Superior temporal gyrus (tissue), 1 donor: ENCODE data around the gene C8G.

Source experiments
- DNase-seq: peaks from one replicate; pipeline ENCODE4 v3.0.0-alpha.2; 2016; ENCODE audit errors: extremely low spot score

The C8G gene

GRCh38 chr9:136953771-136954269, 8.8 kb downstream of the C8G start:
- no peak for DNase-seq

GRCh38 chr9:136954270-136955083, 9.4 kb downstream of the C8G start:
- no peak for DNase-seq

GRCh38 chr9:136955202-136955942, 10.3 kb downstream of the C8G start:
- DNase-seq = no peak

GRCh38 chr9:136955943-136956335, 10.9 kb downstream of the C8G start:
- DNase-seq = no peak

- no peak for DNase-seq
Observed at GRCh38 chr9:136956604-136957003, 11.6 kb downstream of the C8G start.

- DNase-seq = no peak
Observed at GRCh38 chr9:136957461-136957860, 12.4 kb downstream of the C8G start.

- DNase-seq = no peak
Observed at GRCh38 chr9:136957901-136958300, 12.9 kb downstream of the C8G start.

GRCh38 chr9:136958473-136958872, 13.4 kb downstream of the C8G start:
- no peak for DNase-seq

GRCh38 chr9:136958898-136959850, 14.1 kb downstream of the C8G start:
- no peak for DNase-seq

GRCh38 chr9:136960212-136960937, 15.3 kb downstream of the C8G start:
- DNase-seq = no peak

GRCh38 chr9:136960938-136961275, 15.9 kb downstream of the C8G start:
- no peak for DNase-seq

- DNase-seq = no peak
Observed at GRCh38 chr9:136961279-136962065, 16.4 kb downstream of the C8G start.

- no peak for DNase-seq
Observed at GRCh38 chr9:136962163-136962562, 17.1 kb downstream of the C8G start.

- DNase-seq = no peak
Observed at GRCh38 chr9:136962701-136963248, 17.7 kb downstream of the C8G start.

- no peak for DNase-seq
Observed at GRCh38 chr9:136963341-136963740, 18.3 kb downstream of the C8G start.

- no peak for DNase-seq
Observed at GRCh38 chr9:136963751-136964150, 18.7 kb downstream of the C8G start.

- no peak for DNase-seq
Observed at GRCh38 chr9:136964171-136964689, 19.2 kb downstream of the C8G start.

- no peak for DNase-seq
Observed at GRCh38 chr9:136964833-136965422, 19.9 kb downstream of the C8G start.

GRCh38 chr9:136965771-136966484, 20.9 kb downstream of the C8G start:
- DNase-seq = peak; percentile 86
